ENCODE results near the gene CD96.
"Not testable (repeated sequence)": the region's sequence is repeated elsewhere in the genome, so short reads cannot be mapped to it uniquely, and the experiment has no call there.

The CD96 gene

DNA sequence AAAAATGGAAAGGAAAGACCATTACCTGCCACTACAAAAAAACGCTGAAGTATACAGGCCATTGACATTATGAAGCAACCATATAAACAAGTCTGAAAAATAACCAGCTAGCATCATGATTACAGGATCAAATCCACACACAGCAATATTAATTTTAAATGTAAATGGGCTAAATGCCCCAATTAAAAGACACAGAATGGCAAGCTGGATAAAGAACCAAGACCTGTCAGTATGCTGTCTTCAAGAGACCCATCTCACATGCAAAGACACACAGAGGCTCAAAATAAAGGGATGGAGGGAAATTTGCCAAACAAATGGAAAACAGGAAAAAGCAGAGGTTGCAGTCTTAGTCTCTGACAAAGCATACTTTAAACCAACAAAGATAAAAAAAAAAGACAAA, 87.0 kb downstream of the CD96 start:
- FAIRE-seq, result not testable (repeated sequence)

- FAIRE-seq, result not testable (repeated sequence)
Measured at GRCh38 chr3:111630638-111631037, 88.6 kb downstream of the CD96 start.

DNA sequence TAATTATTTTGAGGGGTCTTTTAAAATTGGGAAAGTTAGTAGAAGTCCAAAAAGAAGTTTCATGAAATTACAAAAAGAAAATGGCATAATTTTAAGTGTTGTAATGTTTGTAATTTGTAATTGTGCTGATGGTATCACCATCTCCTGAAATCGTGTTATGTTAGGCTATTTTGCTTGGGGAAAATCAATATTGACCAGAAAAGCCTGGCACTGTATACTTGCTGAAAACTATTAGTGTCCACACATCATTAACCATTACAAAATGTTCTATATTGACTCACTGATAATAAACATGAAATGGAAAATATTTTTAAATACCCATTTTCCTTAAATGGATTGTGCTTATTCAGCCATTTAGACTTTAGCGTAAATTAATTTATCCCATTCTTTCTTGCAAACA, 93.4 kb downstream of the CD96 start:
- FAIRE-seq, result no peak

GRCh38 chr3:111636366-111636885, 94.4 kb downstream of the CD96 start:
- FAIRE-seq, result no peak

DNA sequence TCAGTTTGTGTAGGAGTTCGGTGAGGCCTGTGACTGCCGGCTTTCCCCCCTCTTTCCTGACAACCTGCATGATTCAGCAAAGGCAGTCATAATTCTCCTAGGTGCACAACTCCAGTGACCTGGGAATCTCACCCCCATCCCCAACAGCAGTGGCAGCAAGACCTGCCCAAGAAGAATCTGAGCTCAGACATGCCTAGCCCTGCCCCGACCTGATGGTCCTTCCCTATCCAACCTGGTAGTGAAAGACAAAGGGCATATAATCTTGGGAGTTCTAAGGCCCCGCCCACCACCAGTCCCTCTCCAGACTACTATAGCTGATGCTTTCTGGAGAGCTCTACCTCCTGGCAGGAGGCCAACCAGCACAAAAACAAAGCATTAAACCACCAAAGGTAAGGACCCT, 97.3 kb downstream of the CD96 start:
- no peak for FAIRE-seq

DNA sequence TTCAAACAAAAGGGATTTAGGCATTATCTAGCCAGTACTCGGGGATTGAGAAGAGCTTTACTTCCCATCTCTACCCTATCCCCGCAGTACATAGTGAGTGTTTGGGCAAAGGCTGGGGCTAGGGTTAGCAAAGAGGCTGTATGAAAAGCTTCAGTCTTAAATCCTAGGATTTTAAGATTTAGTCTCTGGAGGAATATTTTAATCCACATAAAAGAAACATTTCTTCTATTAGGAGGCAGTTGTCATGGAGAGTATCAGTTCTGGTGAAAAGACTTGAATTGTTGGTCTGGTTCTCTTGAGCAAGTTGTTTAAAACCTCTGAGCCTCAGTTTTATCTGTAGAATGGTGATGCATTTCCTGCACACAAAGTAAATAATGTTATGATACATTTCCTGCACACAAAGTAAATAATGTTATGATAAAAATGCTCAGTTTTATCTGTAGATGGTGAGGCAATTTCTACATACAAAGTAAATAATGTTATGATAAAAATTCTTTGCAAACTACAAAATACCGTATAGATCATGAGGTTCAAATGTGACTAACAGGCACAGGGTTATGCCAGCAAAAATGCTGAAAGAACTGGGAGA, 107.1 kb downstream of the CD96 start:
- FAIRE-seq, result no peak

- FAIRE-seq, result no peak
Measured at GRCh38 chr3:111650378-111651275, 108.6 kb downstream of the CD96 start.

- no peak for FAIRE-seq
Measured at GRCh38 chr3:111652492-111653180, 110.6 kb downstream of the CD96 start.

DNA sequence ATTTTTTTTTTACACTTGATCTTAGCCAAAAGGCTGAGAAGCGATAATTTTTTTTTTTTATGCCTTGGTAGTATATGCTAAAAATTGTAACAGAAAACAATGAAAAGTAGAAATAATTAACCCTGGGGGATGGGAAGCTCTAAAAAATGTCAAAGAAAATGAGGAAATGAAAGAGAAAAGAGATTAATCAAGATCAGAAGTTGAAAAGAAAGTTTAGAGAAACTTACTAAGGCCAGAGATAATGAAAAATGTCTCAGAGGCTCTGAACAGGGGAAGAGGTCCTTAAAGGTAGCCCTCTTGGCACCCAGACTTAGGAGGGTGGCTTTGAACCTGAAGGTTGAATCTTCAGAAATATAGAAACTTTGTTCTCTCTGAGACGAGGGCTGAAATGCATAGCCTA, 111.8 kb downstream of the CD96 start:
- FAIRE-seq, result no peak

GRCh38 chr3:111662012-111662411, 120.0 kb downstream of the CD96 start:
- no peak for FAIRE-seq

DNA sequence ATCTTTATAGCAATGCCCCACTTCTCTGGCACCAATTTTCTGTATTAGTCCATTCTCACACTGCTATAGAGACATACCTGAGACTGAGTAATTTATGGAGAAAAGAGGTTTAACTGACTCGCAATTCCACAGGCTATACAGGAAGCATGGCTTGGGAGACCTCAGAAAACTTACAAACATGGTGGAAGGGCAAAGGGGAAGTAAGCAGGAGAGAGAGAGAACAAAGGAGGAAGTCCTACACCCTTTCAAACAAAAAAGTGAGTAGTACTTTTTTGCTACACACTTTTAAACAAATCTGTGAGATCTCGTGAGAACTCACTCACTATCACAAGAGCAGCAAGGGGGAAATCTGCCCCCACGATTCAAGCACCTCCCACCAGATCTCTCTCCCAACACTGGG, 120.9 kb downstream of the CD96 start:
- no peak for FAIRE-seq

DNA sequence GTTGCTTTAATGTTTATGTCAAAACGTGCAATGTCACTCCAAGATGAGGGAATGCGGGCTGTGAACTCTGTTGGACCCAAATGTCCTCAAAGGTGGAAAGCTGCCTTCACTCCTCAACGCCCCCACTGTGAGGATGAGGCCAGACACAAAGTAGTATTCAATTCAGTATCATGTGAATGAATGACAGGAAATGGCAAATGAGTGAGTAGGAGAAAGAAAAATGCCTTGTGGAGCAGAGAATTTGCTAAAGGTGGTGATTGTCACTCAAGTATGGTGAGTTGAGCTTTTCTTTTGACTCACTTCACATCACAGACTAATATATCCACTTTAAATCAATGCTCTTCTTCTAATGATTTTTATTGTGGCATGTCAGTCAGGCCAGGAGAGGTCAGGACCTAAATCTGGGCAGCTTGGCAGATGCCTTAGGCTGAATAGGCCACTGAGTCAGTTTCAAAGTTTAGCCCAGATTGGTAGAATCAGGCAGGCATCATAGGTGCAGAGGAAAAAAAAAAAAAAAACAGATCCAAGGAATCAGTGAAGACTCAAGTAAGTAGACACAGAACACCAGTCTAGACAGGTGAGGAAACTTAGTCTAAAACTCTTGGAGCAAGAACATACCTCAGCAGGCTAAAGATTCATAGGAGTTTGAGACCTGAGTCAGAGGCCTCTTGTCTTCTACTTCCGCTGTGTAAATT, 124.2 kb downstream of the CD96 start:
- no peak for FAIRE-seq

DNA sequence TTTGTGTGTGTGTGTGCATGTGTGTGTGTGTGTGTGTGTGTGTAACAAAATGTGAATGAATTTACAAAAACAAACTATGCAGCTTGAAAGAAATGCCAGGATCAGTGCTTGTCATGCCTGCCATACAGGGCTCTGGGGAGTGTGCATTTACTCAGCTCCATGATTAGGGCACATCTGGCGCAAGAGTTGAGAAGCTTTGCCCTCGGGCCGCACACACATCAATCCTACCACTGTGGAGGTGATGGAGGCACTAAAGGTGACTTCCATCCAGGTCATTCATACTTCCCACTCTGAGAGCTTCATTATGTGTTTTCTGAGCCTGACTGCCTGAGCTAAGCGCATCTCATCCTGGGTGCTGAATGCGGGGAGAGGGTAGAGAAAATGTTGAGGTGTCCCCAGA, 125.2 kb downstream of the CD96 start:
- FAIRE-seq, result no peak

- FAIRE-seq, result no peak
Measured at GRCh38 chr3:111667621-111668239, 125.7 kb downstream of the CD96 start.

DNA sequence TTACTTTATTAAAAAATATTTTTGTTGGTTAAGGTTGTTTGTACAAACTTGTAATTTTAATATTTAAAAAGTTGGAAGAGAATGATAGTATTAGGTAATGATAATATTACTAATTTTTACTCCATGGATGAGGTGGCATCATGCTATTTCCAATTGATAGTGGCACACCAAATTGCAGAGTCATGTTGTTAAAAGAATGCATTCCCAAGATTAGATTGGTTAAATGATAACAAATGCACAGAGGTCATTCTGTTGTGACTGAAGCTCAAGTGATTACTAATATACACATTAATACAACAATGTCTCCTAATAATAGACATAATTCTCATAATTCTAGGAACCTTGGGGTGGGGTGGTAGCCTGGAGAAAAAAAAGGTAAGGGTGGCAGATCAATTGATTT, 126.3 kb downstream of the CD96 start:
- no peak for FAIRE-seq

- peak; percentile 76 for FAIRE-seq
Measured at GRCh38 chr3:111668888-111669488, 127.0 kb downstream of the CD96 start.

GRCh38 chr3:111669926-111670630, 128.1 kb downstream of the CD96 start:
- no peak for FAIRE-seq

DNA sequence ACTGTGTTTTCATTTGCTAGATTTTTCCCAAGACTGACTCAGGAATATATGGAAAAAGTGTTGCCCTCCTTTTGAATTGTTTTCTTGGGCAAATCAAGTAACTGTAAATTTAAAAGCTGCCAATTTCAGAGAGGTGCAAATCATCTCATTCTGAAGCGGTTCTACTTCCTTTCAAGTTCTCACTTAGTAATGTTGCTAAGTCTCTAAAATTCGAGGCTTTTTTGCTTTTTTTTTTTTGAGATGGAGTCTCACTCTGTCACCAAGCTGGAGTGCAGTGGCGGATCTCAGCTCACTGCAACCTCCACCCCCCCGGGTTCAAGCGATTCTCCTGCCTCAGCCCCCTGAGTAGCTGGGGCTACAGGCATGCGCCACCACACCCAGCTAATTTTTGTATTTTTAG, 130.5 kb downstream of the CD96 start:
- not testable (repeated sequence) for FAIRE-seq

GRCh38 chr3:111675846-111676210, 133.8 kb downstream of the CD96 start:
- FAIRE-seq, result no peak

DNA sequence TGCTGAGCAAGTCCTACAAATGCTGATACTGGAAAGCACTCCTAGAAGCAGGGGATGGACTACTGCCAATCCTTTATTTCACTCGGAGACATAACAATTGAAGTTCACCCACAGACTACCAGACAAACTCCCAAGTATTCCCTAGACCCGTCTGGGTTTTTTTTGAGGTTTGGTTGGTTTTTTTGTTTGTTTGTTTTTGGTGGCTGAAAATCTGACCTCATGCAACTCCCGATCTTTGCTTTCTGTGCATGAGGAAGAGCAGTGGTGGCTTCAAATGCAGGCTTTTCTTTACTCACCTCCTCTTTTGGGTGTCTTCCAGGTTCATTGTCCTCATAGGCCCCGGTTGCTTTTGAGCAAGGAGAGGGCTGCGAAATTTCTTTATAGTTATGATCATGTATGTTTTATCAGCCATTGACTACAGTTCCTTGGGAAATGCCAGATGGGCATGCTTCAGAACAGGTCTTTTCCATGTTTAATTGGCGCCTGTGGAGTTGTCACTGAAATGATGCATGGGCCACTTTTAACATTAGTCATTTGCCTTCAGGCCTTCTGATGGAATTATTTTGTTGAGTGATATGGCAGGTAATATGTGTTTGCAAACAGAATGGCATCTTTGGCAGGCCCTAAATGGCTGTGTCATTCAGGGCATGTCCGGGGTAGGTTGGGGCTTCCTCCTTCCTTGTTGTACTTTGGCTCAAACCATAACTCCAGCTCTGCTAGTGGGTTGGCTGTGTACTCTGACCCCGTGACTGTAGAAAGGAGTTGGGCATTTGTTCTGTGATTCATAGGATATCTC, 134.4 kb downstream of the CD96 start:
- FAIRE-seq, result no peak

DNA sequence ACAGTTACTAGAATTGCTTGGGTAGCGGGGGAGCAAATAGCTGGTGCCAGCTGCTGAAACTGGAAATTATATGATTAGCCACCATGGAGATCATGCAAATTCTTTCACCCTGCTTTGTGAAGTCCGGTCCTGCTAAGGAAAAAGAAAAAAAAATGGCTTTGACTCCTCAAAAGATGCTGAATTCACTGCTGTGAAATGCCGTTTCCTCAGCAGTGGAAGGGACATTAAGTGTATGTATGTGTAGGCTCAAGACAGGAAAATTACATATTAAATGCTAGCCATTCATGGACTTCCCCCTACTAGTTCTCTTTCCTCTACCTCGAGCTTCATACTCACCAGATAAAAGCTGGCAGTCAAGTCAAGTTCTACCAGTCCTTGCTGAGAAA, 135.0 kb downstream of the CD96 start:
- FAIRE-seq, result no peak
